ENCODE measurements around the gene LSM3.

LSM3 gene

GRCh38 chr3:14158370-14158769 lies 20.2 kb upstream of the LSM3 start:
- no peak for DNase-seq

DNA sequence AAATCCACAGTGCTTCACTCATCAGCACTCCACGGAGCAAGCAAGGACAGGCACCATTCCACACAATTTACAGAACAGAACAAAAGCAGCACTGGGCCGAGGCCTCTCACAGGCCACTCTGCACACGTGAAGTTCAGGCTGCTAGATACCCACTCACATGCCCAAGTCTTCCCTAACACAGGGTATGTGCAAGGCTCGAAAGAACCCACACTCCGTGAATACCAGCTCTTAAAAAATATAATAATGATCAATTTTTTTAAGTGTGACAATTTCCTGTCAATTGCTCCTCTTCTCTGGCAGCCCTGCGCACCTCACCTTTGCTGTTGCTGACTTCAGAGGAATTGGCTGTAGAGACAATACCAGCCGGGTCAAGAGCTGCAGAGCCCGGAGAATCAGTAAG lies 19.2 kb upstream of the LSM3 start:
- DNase-seq = no peak

DNA sequence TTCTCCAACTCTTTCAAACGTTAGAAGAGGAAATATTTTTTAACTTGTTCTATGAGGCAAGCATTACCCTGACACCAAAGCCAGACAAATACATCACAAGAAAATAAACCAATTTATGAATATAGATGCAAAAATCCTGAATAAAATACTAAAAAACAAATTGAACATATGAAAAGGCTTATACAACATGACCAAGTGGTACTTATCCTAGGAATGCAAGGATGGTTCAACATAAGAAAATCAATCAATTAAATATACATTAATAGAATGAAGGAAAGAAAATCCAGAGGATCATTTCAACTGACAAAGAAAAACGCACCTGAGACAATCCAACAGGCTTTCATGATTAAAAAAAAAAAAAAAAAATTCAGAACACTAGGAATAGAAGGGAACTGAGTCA lies 17.3 kb upstream of the LSM3 start:
- no peak for DNase-seq

DNA sequence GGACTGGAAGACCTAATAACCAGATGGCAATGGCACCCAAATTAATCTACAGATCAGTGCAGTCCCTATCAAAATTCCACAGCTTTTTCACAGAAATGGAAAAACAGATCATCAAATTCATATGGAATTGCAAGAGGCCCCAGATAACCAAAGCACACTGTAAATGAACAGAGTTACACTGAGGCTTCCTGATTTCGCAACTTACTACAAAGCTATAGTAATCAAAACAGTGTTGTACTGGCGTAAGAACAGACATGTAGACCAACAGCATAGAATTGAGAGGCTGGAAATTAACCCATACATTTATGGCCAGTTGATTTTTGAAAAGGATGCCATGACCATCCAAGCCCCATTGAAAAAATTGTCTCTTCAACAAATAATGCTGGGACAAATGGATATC lies 16.4 kb upstream of the LSM3 start:
- DNase-seq = no peak

DNA sequence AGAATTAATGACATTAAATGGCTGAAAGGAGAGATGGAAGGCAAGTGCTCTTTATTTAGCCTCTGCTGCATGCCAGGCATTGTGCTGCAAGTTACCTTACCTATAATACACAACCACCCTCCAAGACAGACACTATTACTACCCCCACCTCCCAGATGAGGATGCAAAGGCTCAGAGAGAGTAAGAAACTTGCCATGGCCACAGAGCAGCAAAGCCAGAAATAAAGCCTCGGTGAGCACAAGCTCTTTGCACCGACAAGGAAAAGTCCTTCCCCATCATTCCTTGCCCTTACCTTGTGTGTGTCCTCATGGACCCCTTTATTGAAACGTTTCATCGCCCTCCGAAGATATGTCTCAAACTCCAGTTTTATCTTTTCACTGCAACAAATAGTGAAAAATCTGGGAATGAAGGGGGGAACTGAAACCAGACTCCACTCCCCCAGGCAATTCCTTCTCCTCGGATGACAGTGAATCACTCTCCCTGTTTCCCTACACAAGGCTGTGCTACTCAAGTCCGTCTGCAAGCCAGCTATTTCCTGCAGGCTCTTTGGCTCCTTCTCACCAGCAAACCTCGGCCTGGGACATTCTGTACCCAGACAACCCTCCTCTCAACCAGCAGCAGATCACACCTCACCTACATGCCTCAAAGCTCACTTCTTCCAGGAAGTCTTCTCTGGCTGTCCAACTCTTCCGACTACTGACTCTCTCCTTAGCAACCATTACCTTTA lies 11.6 kb upstream of the LSM3 start:
- no peak for DNase-seq

DNA sequence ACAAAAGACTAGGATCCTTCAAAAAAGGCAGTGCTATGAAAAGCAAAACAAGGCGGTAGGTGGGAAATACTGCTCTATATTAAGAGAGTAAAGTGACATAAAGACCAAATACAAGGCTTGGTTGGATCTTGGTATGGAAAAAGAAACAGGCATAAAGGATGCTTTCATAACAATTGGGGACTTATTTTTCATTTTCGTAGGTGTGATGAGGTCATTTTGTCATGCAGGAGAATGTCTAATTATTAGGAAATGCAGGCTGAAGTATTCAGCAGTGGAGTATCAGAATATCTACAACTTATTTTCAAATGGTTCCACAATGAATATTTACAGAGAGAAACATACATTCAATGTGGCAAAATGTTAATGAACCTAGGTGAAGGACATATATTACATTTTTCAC lies 9.2 kb upstream of the LSM3 start:
- DNase-seq = no peak

- DNase-seq = no peak
Observed at GRCh38 chr3:14169871-14170270, 8.7 kb upstream of the LSM3 start.

- DNase-seq = no peak
Observed at GRCh38 chr3:14170531-14171159, 8.0 kb upstream of the LSM3 start.

GRCh38 chr3:14172496-14172895 lies 6.1 kb upstream of the LSM3 start:
- DNase-seq = no peak

DNA sequence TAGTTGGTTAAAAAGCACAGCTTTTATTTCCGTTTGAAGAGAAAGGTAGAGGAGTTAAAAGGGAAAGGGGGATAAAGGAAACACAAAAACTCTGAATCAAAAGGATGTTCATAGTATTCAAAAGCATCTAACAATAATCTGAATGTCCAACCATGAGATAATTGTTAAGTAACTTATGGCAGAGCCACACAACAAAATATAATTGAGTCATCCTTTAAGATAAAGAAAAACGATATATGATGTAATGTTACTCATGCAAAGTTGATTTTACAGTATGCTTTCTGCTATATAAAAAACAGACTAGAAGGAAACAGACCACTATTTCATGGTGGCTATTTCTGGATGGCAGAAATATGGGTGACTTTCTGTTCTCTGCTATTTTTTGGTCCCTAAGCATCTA lies 4.1 kb upstream of the LSM3 start:
- no peak for DNase-seq

DNA sequence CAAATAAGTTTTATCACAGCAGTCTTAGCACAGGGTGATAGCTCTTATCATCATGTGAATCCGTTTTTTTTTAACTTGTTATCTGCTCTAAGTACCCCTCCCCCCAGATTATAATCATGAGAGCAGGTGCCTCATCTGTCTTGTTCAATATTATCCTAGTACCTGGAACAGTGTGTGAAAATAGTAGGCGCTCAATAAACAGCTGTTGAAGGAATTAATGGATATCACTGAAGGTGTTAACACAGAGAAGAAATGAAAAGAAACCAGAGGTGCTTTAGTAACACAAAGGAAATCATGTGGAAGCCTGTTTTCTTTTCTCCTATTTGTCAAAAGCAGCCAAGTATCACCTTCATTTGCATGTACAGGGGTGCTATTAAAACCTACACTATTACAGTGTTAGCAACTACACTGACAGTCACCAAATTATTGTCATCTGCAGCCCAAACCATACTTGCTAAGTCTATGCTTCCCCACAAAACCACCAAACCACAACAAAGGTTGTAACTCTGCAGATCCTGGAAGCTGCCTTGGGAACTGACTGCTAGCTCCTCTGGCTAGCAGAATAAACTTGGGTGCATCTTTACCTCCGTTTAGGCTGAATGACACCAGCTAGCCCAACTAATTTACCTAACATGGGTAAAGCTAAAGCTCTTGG lies 3.1 kb upstream of the LSM3 start:
- peak; percentile 38 for DNase-seq

DNA sequence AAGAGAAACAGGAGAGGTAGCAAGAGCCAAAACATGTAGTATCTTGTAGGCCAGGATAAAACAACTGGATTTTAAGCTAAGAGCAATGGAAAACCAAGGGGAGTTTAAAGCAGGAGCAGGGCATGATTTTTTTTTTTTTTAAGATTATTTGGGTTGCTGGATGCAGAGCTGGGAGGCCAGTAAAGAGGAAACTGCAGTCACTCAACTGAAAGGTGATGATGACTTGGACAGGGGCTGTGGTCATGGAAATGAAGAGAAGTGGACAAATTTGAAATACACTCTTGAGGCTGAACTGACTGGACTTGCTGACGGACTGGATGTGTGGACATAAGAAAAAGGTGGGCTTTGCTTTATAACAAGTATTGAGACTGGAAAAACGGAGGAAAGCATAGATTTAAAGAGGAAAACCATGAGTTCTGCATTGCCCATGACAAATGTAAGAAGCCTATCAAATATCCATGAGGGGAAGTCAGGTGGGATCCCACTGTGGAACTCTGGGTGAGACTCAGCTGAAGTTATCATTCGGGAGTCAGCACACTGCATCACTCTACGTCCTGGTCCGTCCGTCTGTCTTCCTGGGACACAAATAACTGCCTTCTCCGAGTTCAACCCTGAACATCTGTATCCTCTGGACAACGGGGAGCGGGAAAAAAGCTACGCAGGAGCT lies 904 bp upstream of the LSM3 start:
- DNase-seq = no peak

DNA sequence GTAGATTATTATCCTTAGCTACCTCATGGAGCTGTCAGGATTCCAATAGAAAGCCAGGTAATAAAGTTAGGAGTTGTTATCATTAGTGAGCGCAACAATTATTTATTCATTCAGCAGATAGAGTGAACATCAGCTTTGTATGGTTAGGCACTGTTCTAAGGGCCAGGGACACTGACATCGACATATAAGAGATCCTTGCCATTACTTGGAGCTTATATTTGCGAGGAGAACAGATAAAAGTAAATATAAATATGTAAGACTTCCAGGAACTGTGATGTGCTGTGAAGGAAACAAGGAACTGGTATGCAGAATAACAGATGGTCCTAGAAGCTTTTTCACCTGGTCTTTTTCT lies 473 bp downstream of the LSM3 start:
- DNase-seq = no peak

DNA sequence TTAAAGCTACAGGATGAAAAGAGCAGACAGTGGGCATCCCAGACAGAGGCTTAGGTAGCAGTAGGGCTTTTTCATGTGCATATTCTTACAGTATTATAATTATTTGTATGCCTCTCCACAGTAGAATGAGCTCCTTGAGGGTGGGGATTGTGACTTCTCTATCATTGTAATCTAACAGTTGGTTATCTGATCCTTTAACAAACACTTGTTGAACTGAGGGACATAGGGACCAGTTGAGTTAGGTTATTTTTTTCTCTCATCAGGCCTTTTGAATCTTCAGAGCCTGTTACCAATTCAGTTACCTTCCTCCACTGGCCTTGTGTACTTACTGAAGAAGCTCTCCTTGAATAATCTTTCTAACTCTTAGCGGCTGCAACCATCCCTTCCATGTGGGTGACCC lies 1.2 kb downstream of the LSM3 start:
- DNase-seq = no peak

DNA sequence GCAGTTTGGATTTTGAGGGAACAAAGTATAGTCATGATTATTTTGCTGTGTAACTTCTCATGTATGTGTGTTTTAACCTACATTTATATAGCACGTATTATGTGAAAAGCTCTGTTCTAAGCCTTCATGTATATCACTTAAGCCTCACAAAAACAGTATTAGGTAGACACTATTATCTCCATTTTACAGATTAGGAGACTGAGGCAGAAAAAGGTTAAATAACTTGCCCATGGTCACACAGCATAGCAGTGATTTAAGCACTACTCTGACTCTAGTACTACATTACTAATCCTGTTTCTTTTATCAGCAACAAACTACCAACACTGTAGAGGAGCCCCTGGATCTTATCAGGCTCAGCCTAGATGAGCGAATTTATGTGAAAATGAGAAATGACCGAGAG lies 2.6 kb downstream of the LSM3 start:
- DNase-seq = no peak

- DNase-seq = no peak
Observed at GRCh38 chr3:14183015-14183577, 4.5 kb downstream of the LSM3 start.

DNA sequence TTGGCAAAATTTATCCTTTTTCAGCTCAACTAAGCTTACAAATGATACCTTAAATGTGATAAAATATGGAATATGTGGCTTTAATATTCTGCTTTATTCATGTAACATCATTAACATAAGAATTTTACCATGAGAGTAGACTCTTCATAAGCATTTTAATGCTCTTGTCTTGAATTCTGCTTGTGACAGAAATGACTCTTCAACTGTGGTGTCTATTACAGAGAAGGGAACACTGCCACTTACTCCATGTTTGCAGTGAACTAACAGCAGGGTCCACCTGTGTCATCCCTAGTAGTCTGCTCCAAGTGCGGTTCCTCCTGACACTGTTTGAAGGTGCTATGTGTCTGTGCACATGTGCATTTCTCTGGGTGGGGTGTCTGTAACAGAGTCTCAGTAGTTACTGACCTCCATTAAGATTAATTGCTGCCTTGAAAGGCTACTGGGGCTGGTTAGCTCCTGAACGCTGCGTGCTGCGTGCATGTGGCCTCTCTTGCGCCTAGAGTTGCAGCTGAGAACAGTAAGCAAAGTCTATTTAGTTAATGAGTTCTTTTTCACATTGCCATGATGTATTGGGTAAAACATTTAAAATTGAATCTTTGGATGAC lies 8.3 kb downstream of the LSM3 start:
- DNase-seq = no peak

GRCh38 chr3:14188041-14188754 lies 9.6 kb downstream of the LSM3 start:
- no peak for DNase-seq

GRCh38 chr3:14194865-14195264 lies 16.2 kb downstream of the LSM3 start:
- no peak for DNase-seq

- no peak for DNase-seq
Observed at GRCh38 chr3:14199641-14200040, 21.0 kb downstream of the LSM3 start.

- DNase-seq = no peak
Observed at GRCh38 chr3:14200276-14200675, 21.7 kb downstream of the LSM3 start.

GRCh38 chr3:14200841-14201240 lies 22.2 kb downstream of the LSM3 start:
- DNase-seq = no peak
